ENCODE data around the gene HEBP2.

HEBP2 gene

DNA sequence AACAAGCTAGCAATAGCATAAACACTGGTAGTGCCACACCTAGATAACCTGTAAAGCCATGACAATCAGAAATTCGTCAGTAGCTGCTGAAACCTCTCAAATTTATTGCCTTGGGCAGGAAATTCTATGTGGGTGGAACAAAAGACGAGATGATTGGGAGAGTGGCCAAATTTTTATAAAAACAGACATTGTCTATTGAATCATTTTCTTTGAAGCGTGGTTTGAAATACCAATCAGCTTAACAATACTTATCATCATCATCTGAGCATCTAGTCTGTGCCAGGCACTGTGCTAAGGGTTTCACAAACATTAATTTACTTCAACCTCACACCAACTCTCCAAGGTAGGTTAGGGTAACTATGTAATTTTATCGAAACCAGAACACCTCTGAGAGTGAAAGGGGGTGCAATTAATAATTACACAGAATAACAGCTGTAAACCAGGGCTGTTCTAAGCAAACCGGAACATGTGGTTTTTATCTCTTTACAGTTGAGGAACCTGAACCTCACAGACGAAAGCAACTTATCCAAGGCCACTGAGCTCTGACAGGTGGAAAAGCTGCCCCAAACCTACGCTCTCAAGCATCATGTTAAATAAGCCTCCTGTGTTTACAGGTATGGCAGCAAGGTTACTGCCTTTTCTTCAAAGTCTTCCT is 51.9 kb downstream of the HEBP2 start:
- peak; percentile 10 for DNase-seq

DNA sequence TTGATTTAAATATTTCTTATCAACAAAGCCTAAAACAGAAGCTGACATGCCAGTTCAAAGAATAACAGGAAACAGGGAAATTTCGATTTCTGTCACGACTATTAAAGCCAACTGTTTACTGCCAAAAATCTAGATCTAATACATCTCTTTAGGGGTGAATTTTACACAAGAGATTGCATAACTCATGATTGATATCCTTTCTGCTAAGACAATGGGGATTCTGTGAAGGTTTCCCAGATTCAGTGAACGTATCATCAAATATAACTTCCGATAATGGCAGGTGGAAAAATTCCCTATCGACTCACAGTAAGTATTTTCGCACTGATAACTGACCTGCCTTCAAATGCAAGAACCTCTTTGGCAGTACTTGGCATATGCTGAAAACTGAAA is 52.4 kb downstream of the HEBP2 start:
- no peak for DNase-seq

DNA sequence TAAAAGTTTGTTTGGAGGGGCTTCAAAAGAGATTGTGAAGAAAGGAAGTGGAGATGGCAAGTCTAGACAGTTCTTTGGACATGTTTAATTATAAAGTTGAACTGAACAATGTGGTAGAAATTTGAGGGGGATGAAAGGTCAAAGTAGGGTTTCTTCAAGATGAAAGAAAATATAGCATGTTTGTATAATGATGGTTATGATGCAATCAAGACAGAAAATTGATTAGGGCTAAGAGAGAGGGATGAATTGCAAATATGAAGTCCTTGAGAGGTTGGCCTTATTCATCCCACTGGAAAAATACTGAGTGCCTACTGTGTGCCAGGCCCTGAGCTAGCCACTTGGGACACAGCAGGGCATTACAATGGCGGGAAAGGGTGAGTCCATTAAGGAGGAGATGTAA is 57.6 kb downstream of the HEBP2 start:
- no peak for DNase-seq

DNA sequence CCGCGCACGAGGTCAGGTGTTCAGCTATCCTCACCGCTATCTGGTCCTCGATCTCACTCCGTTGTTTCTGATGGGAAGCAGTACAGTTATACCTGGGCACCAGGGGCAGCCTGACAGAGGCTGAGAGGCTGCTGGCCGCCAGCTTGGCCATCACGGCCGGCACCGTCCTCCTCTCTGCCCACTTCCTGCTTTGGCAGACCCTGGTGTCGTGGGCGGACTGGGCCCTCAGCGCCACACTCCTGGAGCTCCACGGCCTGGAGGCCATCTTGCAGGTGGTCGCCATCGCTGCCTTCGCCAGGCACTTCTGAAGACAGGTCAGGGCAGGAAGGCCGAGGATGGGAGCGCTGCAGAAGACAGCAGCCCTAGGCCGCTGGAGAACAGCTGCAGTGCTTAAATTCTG is 60.1 kb downstream of the HEBP2 start:
- no peak for DNase-seq

DNA sequence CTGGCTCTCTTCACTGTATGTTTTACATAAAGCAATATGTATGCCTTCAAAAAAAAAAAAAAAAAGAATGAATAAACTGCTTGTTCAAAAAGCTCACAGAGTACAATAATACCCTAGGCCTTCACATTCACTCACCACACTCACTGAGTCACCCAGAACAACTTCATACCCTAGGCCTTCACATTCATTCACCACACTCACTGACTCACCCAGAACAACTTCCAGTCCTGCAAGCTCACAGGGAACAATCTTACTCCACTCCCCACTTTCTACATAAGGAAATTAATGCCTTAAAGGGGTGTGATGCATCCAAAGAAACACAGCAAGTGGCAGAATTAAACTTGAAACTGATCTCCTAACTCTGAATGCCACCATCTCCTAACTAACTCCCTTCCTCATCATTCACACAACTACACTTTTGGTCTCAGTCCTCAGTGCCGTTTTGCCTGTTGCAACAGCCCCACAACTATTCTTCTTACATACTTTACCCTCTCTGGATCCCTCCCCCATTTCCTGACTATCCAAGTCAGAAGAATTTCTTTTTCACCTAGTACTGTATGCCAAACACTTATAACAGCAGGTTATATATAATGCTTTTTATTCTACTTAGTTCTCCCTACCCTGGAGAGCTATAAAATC is 61.1 kb downstream of the HEBP2 start:
- DNase-seq = no peak

DNA sequence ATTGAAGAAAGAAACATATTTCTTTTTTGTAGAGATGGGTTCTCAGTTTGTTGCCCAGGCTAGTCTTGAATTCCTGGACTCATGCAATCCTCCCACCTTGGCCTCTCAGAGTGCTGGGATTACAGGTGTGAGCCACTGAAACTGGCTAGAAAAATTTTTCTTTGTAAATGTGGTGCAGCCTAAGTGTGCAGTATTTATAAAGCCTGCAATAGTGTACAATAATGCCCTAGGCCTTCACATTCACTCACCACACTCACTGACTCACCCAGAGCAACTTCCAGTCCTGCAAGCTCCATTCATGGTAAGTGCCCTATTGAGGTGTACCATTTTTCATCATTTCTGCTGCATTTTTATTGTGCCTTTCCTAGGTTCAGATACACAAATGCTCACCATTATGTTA is 63.9 kb downstream of the HEBP2 start:
- no peak for DNase-seq

DNA sequence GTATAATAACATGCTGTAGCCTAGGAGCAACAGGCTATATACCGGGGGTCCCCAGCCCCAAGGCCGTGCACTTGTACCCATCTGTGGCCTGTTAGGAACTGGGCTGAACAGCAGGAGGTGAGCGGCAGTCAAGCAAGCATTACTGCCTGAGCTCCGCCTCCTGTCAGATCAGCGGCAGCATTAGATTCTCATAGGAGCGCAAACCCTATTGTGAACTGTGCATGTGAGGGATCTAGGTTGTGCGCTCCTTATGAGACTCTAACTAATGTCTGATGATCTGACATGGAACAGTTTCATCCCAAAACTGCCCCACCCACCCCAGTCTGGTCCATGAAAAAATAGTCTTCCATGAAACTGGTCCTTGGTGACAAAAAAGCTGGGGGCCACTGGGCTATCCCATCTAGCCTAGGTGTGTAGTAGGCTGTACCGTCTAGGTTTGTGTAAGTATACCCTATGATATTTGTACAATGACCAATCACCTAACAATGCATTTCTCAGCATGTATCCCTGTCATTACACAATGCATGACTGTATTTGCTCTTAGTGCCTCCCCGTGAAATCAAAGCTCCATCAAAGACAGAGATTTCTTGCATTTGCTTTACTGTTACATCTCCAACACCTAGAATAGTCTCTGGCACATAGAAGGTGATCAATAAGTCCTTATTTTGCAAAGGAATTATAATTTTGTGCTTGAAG is 64.4 kb downstream of the HEBP2 start:
- DNase-seq = no peak
